GM10266 (cell line): ENCODE results near the gene WDR27.
A peak's percentile ranks its signal among the peaks of the same experiment; 100 is the strongest.

Experiments
- DNase-seq: peaks from one replicate; pipeline ENCODE4 v3.0.0; 2012; ENCODE audit errors: extremely low spot score
- CTCF ChIP-seq: IDR thresholded peaks from 2 replicates; pipeline ENCODE4 v1.5.1; 2012; ENCODE audit warnings: mild to moderate bottlenecking, low read depth; ENCODE audit not compliant: control insufficient read depth, insufficient read depth; ENCODE audit errors: missing control alignments

Gene WDR27

GRCh38 chr6:169675011-169675410 lies 26.8 kb downstream of the WDR27 start:
- DNase-seq, result no peak
- TF ChIP-seq CTCF, result no peak

- no peak for TF ChIP-seq CTCF
- no peak for DNase-seq
Observed at GRCh38 chr6:169671563-169671962, 30.3 kb downstream of the WDR27 start.

GRCh38 chr6:169669889-169670288 lies 31.9 kb downstream of the WDR27 start:
- no peak for TF ChIP-seq CTCF
- peak; percentile 5 for DNase-seq

- DNase-seq, result peak; percentile 4
- TF ChIP-seq CTCF, result no peak
Observed at GRCh38 chr6:169669147-169669546, 32.7 kb downstream of the WDR27 start.

GRCh38 chr6:169668203-169668847 lies 33.5 kb downstream of the WDR27 start:
- DNase-seq, result peak; percentile 2
- TF ChIP-seq CTCF, result no peak

- TF ChIP-seq CTCF, result no peak
- DNase-seq, result peak; percentile 2
Observed at GRCh38 chr6:169667716-169668115, 34.1 kb downstream of the WDR27 start.

- no peak for TF ChIP-seq CTCF
- DNase-seq, result no peak
Observed at GRCh38 chr6:169666441-169666840, 35.4 kb downstream of the WDR27 start.
